GM18868 (cell line): ENCODE data around the gene CASKIN1.

Experiments used
- ATAC-seq: cut with Tn5 transposase; IDR thresholded peaks from one replicate; pipeline ENCODE4 v1.9.1; 2021; ENCODE audit warnings: mild to moderate bottlenecking, moderate library complexity; ENCODE audit not compliant: unreplicated experiment

CASKIN1 gene

DNA sequence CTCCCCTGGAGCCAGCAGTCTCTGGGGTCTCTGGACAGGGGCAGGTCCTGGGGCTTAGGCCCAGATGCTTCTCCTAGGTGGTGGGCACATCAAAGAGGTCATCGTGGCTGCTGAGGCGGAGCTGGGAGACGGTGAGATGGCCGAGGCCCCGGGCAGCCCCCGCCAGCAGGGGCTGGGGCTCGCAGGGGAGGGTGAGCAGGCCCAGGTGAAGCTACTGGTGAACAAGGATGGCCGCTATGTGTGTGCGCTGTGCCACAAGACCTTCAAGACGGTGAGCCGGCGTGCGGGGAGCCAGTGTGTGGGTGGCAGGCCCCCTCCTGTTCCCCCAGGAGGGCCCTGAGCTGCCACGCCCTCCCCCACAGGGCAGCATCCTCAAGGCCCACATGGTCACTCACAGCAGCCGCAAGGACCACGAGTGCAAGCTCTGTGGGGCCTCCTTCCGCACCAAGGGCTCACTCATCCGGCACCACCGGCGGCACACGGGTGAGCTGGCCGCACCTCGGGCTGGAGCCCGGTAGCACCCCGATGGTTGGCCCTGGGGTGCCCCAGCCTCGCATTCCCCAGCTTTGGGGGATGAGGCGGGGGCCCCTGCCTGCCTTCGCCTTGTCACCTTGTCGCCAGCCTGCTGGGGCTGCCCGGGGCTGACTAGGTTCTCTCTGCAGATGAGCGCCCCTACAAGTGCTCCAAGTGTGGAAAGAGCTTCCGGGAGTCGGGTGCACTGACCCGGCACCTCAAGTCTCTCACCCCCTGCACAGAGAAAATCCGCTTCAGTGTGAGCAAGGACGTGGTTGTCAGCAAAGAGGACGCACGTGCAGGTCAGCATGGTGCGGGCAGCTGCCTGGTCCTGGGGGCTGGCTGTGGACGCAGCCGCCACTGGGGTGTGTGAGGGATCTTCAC lies 35.9 kb upstream of the CASKIN1 start:
- ATAC-seq: no peak

DNA sequence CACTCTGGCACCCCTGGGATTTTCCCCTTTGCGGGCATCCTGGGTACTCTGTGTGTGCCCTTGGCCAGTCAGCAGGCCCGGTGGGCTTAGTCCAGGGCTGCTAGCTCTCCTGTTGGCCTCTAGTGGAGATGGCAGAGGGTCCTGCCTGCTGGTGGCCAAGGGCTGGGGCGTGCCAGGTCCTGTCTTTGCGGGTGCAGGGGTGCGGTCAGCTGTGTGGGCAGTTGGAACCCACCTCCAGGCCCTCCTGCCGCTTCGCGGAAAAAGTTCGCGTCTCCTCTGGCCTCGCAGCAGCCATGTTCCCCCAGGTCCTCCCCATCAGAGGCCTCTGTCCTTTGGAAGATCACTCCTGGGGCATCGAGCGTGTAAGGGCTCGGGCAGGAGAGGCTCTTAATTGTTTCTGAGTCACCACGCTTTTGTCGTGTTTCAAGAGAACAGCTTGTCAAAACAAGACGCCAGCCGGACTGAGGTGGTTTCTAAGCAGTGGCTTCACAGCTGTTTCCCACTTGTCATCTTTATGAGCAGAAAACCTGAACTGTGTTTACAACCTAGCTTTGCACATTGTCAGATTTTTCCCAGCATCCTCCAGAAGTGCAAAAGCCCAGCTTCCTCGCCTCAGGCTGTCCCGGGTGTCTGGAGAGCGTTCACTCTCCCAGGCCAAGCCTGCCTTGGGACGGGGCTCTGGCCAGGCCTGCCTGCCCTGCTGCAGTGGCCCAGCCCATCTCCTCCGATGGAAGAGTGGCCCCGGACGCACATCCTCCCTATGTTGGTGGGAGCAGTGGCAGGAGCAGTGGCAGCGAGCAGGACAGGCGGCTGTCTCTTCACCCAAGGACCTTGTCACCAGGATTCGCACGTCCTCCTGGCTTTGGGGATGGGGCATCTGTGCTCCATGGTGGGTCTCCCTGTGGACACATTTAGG lies 34.9 kb upstream of the CASKIN1 start:
- ATAC-seq: no peak

DNA sequence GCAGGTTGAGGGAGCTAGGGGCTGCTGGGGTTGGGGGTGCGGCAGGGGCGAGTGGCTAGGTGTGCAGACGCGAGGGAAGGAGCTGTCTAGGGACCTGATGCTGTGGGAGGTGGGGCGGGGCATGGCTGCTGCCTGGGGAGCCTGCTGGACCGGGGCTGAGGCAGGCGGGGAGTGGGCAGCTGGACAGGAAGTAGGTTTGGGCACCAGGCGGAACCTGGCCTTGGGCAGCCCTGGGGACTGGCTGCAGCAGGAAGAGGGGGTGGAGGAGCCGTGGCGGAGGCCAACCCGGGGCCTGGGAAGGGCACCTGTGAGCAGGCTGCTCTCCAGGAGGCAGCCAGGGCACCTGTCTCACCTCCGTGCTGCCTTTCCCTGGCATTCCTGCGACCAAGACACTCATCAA lies 34.0 kb upstream of the CASKIN1 start:
- ATAC-seq: no peak

DNA sequence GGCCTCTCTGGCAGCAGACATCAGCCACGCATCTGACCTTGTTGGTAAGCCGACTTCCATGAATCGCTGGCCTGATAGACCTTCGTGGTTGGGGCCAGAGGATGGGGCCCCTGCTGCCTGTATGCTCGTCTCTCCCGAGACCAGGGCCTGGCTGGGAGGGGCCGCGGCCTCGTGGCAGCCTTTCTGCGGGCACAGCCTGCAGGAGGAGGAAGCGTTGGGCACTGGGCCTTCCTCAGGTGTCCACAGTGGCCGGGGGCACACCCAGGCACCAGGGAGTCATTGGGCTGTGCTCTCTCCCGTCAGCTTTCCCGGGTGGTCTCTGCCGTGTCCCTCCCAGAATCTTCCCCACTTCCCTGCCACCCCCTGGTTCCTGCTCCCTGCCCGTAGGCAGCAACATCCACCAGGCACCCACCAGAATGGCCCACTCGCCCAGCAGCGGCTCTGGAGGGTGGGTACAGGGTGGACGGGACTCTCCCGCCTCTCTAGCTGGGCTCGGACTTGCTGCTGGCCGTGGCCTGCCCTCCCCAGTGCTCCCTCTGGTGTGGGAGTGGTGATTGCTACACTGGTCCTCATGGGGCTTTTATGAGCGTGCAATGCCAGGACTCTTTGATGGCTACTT lies 33.3 kb upstream of the CASKIN1 start:
- no peak for ATAC-seq

DNA sequence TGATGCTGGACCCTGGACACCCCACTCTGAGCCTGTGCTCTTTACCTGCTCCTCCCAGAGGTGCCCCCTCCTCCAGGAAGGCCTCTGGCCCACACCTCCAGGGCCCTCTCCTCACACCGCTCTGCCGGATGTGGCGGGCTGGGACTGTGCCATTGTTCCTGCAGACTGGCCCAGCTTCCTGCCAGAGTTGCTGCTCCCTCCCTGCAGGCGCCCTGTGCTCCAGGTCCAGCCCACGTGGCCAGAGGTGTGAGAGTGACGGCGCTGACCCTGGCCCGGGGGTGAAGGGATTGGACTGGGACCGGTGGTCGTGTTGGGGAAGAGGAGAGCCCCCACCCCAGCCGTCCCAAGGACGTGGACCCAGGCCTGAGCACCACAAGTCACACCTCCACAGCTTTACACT lies 32.7 kb upstream of the CASKIN1 start:
- ATAC-seq: no peak

DNA sequence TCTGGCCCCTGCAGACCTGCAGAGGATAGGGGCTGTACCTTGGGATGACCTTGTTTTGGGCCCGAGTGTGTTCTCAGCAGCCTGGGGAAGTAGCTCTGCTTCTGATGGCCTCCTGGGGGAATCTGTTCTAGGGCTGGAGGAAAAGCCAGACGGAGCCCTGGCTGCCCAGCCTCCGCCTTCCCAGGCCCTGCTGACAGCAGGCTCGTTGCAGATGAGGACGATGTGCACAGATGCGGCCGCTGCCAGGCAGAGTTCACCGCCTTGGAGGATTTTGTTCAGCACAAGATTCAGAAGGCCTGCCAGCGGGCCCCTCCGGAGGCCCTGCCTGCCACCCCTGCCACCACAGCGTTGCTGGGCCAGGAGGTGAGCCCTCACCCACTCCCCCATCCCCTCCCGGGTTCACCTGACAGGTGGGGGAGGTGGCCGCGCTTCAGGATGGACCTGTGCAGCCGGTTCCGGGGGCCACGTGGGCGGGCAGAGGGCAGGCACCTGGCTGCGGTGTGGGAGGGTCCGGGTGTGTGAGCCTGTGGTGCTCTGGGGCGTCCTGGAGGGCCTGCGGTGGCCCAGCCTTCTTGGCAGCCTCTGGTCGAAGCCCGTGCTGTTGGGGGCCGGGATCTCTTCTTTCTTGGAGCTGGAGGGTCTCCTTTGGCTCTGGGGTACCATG lies 31.9 kb upstream of the CASKIN1 start:
- no peak for ATAC-seq

DNA sequence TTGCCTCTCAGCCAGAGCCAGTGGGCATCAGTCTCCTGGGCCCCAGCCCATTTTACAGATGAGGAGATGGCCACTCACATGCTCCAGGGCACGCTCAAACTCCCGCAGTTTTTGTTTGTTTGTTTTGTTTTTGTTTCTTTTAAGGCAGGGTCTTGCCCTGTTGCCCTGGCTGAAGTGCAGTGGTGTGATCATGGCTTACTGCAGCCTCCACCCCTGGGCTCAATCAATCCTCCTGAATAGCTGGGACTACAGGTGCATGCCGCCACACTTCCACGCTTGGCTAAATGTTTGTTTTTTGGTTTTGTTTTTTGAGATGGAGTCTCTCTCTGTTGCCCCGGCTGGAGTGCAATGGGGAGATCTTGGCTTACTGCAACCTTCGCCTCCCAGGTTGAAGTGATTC lies 30.5 kb upstream of the CASKIN1 start:
- no peak for ATAC-seq

DNA sequence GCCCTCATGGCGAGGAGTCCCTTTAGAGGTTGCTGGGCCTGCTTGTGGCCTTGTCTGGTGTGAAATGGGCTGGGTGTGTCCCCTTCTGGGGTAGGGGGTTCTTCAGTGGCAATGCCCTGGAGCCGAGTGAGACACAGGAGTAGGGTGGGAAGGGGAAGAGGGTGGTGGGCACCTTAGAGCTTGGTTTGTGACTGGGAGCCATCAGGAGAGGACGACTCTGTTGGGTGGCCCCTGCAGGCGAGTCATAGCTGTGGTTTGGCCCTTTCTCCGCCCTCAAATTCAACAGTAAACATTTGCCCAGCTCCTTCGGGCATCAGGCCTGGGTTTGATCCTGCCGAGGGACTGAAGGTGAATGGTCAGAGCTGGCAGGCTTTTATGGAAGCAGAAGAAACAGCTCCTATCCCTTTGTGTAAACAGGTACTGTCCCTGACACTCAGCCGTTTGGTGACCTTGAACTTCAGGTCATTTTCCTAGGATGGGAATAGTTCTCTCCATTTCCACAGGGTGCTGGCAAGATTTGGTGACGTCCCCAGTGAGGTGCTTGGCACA lies 29.9 kb upstream of the CASKIN1 start:
- ATAC-seq: no peak

DNA sequence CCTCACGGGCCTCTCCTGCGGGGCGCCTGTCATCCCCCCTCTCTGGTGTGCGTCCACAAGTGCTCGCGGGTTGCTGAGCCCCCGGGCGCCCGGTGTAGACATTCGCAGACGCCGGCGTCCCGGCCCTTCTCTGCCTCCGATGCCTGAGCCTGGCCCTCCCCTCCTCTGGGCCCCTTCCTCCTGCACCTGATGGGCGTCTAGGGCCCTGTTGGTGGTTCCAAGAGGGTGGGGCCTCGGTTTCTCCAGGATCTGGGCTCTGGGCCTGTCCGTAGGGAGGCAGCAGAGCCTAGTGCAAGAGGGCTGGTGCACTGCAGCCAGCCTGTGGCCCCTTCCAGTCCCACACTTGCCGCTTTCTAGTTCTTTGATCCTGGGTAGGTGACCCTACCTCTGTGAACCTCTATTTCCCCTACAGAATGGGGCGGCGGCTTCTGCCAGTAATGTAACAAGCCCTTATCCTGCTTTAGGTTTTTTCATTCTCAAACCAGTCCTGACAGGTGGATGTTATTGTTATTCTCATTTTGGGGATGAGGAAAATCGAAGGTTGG lies 27.6 kb upstream of the CASKIN1 start:
- ATAC-seq: peak; percentile 15

DNA sequence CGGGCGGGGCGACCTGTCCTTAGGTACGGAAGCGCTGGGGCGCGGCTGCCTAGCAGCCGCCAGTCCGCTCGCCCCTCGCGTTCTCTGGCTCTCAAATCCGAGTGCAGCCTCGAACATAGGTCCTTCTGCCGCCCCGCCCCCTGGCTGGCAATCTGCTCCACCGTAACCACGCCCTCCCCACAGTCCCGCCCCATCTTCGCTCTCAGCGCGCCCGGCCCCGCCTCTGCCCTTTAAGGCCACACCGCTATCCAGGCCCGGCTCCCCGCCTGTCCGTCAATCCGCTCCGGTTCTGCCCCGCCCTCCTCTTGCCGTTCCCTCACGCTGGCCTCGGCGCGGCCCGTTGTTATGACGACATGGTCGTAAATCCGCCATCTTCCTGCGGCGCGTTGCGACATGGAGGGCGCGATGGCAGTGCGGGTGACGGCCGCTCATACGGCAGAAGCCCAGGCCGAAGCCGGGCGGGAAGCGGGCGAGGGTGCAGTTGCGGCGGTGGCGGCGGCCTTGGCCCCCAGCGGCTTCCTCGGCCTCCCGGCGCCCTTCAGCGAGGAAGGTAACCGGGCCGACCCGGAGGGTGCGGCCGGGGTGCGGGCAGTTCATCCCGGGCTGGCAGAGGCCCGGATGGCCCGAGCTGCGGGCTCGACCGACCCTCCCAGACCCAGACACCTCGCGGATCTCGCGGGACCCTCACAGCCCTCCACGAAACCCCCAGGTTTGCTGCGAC lies 27.0 kb upstream of the CASKIN1 start, which contains the start of gene E4F1:
TSS of gene E4F1 (plus strand) at position 371 of the 721 bp plus-strand sequence. CDS start at position 394, 23 bp downstream.
- ATAC-seq: peak; percentile 94

DNA sequence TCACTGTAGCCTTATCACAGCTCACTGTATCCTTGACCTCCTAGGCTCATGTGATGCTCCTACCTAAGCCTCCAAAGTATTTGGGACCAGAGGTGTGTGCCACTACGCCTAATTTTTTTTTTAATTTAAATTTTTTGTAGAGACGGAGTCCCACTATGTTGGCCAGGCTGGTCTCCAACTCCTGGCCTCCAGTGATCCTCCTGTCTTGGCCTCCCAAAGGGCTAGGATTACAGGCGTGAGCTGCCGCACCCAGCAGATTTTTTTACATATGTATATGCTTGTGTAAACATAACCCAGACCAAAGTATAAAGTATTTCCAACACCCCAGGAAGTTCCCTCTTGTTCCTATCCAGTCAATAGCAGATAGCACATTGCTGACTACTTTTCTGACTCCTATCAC lies 19.9 kb upstream of the CASKIN1 start:
- ATAC-seq: no peak

DNA sequence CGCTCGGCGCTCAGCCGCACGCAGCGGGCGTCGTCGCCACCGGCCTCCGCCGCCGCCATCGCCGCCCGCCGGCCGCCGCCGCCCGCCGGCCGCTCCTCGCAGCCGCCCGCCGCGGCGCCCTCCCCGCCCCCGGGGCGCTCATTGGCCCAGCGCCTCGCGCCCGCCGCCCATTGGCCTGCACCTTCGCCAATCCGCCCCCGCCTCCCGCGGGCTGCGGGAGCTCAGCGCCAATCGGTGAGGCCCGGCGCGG lies 18.2 kb upstream of the CASKIN1 start, which contains the start of gene PGP:
TSS of gene PGP (minus strand) at position 122 of the 250 bp plus-strand sequence. CDS start at position 59, 63 bp downstream.
- ATAC-seq: peak; percentile 81

DNA sequence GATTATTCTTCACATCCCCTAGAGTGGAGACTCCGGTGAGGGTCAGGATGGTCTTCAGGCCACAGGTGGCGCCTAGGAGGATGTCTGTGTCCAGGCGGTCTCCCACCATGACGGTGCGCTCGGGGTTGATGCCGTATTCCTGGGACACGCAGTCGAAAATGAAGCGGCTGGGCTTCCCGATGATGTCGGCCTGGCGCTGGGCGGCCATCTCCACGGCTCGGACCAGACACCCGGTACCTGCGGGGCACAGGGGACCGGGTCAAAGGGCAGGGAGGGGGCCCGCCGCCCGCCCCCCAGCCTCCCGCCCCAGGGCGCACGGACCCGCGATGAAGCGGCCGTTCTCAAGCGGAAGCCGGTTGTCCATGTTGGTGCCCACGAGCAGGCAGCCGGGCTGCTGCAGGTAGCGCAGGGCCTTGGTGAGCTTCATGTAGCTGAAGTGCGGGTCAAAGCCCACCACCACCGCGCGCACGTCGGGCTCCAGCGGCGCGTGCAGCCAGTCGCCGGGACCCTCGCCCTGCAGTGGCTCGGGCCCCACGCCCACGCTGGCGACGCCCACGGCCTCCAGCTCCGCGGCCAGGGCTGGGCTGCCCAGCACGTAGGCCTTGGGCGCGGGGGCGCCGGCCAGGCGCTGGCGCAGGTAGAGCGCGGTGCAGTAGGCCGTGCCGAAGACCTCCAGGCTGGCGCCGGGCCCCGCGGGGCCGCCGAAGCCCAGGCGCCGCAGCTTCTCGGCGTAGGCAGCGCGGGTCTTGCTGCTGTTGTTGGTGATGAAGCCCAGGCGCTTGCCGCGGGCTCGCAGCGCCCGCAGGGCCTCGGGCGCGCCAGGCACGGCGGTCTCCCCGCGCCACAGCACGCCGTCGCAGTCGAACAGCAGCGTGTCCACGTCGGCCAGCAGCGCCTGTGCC lies 17.7 kb upstream of the CASKIN1 start:
- ATAC-seq: peak; percentile 11

DNA sequence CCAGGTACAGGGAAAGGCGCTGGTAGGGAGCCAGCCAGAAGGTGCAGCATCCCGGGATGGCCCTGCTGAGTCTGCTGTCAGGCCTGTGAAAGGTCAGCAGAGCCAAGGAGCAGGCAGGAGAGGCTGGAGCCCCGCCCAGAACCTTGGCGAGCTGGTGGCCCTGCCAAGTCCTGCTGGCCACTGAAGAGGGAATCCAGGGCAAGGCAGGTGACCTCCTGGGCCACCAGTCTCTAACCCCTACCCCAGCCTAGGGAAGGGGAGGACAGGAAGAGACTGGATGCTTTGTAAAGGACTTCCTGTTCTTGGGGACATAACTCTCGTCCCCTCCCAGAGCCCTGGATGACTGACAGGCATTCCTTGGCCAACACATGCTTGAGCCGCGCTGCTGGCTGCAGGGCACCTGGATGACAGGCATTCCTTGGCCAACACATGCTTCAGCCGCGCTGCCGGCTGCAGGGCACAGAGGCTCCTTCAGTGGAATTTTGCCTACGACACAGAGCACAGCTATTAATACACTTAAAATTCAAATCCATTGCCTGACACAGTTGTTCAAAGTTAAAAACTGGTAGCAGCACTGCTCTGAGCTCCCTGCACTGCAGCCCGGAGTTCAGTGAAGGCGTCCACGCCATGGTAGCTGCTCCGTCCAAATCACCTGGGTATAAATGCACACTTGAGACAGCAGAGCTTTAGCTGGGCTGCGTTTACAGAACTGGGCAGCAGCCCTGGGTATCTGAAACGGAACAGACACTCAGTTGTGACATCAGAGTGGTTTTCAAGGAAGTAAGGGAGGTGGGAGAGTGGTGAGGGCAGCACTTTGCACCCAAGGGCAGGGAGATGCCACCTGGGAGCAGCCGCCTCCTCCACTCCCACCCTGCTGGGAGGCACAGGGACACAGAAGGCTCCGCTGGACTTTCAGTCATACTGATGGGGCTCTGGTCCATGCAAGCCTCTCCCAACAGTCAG lies 16.2 kb upstream of the CASKIN1 start:
- no peak for ATAC-seq

DNA sequence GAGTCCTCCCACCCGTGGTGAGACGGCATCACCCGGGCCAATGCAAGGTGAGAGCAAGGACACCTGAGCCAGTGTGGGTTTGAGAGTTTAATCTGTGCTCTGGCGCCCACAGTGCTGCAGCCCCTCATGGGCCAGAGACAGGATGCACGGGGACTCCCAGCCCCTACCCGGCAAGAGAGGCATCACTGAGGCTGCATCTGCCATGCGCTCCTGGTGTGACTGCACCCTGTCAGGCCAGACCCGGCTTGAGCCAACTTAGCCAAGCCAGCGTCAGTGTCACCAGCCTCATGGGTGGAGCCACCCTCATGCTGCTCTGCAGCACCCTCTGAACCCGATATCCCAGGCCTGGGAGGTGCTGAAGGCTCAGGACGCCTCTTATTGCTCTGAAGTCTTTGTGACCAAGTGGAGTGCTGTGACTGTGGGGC lies 15.5 kb upstream of the CASKIN1 start:
- no peak for ATAC-seq

DNA sequence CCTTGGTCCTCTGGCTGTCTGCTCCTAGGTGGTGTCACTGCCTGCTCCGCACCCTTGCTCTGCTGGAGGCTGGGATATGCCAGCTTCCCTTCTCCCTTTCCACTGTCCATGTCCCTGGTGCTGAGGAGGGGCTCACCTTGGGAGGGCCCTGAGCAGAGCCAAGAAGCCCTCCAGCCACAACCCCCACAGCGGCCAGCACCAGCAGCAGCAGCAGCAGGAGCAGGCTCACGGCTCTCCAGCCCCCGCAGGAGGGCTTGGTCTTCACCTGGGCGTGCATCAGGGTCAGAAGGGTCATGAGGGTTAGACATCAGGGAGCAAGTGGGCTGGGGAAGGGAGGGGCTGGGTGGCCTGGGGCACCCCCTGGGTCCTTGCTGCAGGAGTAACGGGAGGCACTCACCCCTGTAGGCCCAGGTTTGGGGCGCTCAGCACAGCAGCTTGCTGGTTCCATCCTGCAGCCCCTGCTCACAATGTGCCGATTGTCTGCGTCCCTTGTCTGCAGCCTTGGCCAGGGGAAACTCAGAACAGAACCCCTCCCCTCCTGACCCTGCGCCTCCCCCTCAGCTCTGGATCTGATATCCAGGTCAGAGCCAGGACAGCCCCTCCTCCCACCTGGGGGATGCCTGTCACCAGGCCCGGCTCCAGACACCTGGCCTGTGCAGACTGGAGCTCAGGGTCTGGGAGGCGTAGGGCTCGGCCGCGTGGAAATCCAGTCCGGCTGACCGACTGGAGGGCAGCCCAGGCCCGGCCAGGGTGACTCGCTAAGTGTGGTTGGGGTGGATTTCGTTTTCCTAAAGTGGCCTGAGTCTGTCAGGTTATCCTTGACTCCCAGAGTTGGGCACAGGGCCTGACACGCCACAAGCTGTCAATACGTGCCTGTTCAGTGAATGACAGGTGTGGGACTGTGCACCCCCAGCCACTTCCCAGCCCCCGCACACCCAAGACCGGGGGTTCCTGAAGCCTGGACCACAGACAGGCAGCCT lies 14.3 kb upstream of the CASKIN1 start, which contains the start of gene BRICD5:
TSS of gene BRICD5 (minus strand) at position 478 of the 980 bp plus-strand sequence. CDS start at position 448, 30 bp downstream.
- no peak for ATAC-seq
